PC-9 (cell line): ENCODE measurements around the gene LARGE1. TPM values are rescaled to one million over a fixed set of nuclear protein-coding genes. Genes with fewer than 3 reads are reported as not detected.

Experiments
- BruUV-seq: library from RNA; stranded (reverse); fragments of 400-500 nt; replicated peaks from 2 replicates; lab custom pipeline; 2021; lab: Mats Ljungman, UMichigan
- CTCF ChIA-PET: fragments of 300-600 bp; sonication (Branson Sonifier 250); formaldehyde crosslinking; loops from one replicate; lab custom pipeline; 2022; ENCODE audit warnings: antibody characterized with exemption; lab: Charles Lee
- POLR2A ChIA-PET: fragments of 300-600 bp; sonication (Branson Sonifier 250); formaldehyde crosslinking; loops from one replicate; lab custom pipeline; 2022; ENCODE audit warnings: antibody characterized with exemption; ENCODE audit not compliant: unreplicated experiment; lab: Charles Lee
- DNase-seq, 2 experiments: peaks; one replicate each; pipeline versions ENCODE4 v3.0.0 to v3.0.0-alpha.2; 2015 to 2022; ENCODE audit warnings: mixed read lengths in 1 of 2
- H2AFZ ChIP-seq: fragments of 200-600 bp; sonication (generic); 2 replicates; pipeline ENCODE4 v1.8.1; 2017; ENCODE audit warnings: antibody characterized with exemption
- H3F3A ChIP-seq: fragments of 200-600 bp; sonication (generic); 2 replicates; pipeline ENCODE4 v1.8.1; 2017; ENCODE audit warnings: antibody characterized with exemption, mild to moderate bottlenecking, low read depth; ENCODE audit not compliant: insufficient read depth
- H3K27ac ChIP-seq: fragments of 200-600 bp; sonication (generic); 2 replicates; pipeline ENCODE4 v1.6.1; 2016; ENCODE audit warnings: mixed run types
- H3K27me3 ChIP-seq: fragments of 200-600 bp; sonication (generic); 2 replicates; pipeline ENCODE4 v1.6.1; 2016; ENCODE audit warnings: low read depth, mixed run types; ENCODE audit not compliant: insufficient read depth
- H3K36me3 ChIP-seq: fragments of 200-600 bp; sonication (generic); 2 replicates; pipeline ENCODE4 v1.6.1; 2016; ENCODE audit warnings: low read depth, mixed run types
- H3K4me1 ChIP-seq: fragments of 200-600 bp; sonication (generic); replicated peaks from 2 replicates; pipeline ENCODE4 v1.6.1; 2016; ENCODE audit warnings: mixed run types; ENCODE audit not compliant: insufficient read depth
- H3K4me2 ChIP-seq: fragments of 200-600 bp; sonication (generic); 2 replicates; pipeline ENCODE4 v1.6.1; 2017; ENCODE audit warnings: mixed run types
- H3K4me3 ChIP-seq: fragments of 200-600 bp; sonication (generic); 2 replicates; pipeline ENCODE4 v1.6.1; 2016; ENCODE audit warnings: mixed run types
- H3K79me2 ChIP-seq: fragments of 200-600 bp; sonication (generic); 2 replicates; pipeline ENCODE4 v1.6.1; 2017; ENCODE audit warnings: low read depth, mixed run types
- H3K9me2 ChIP-seq: fragments of 200-600 bp; sonication (generic); 2 replicates; pipeline ENCODE4 v1.8.1; 2017; ENCODE audit warnings: mild to moderate bottlenecking; ENCODE audit not compliant: insufficient read depth
- H3K9me3 ChIP-seq: fragments of 200-600 bp; sonication (generic); 2 replicates; pipeline ENCODE4 v1.8.1; 2016; ENCODE audit warnings: low read depth; ENCODE audit not compliant: insufficient read depth
- H4K20me1 ChIP-seq: fragments of 200-600 bp; sonication (generic); 2 replicates; pipeline ENCODE4 v1.8.1; 2017; ENCODE audit not compliant: insufficient read depth
- EZH2 ChIP-seq: fragments of 200-600 bp; sonication (generic); IDR thresholded peaks from 2 replicates; pipeline ENCODE4 v1.8.0; 2017; ENCODE audit warnings: antibody characterized with exemption, low read depth
- intact Hi-C: fragments of 100-400 bp; cut with micrococcal nuclease; formaldehyde crosslinking; loops from one replicate; pipeline ENCODE4 v1.10.0; 2022; ENCODE audit not compliant: unreplicated experiment
- microRNA-seq: library from miRNA; unstranded; fragments of <30 nt; microRNA quantifications from one replicate; pipeline ENCODE4 v1.2.0, GENCODE V29; 2021; ENCODE audit warnings: borderline number of aligned reads, borderline replicate concordance
- total RNA-seq: library from RNA; stranded (reverse); gene quantifications from 2 replicates; pipeline ENCODE4 v1.2.3, GENCODE V29; 2021
- TF ChIP-seq, protein P1 (sequence below): fragments of 200-600 bp; sonication (generic); conservative IDR thresholded peaks from 2 replicates; pipeline ENCODE4 v1.6.1; 2017; ENCODE audit warnings: mixed run types, antibody characterized with exemption, mild to moderate bottlenecking, moderate library complexity

The LARGE1 gene
- total RNA-seq, 1 experiment from 2014 or later: 12.5 TPM

DNA sequence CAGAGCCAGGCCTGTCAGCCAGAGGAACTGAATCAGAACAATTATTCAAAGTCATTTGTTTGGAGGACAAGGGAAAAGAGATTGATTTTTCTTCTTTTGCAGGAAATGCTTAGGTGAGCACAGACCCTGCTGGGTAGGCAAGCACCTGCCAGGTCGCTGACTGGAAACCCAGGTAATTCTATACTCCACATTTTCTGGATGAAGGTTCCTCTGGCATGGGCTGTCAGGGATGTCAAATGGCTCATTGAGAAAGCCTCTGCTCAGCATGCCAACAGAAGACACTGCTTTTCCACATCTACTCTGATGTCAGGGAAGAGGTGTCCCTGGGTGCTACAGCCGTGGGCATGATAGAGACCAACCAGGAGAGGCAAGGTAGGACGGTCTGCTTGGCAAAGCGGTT, 695.4 kb downstream of the LARGE1 start:
- Histone ChIP-seq H3K27me3 (peaks cover 54% of the 10 kb centered on the region), H3K4me3 (no peak overlapping the region), H2AFZ (no peak overlapping the region), H3K79me2 (no peaks in the 10 kb centered on the region), H4K20me1 (0 out of 2 replicates have a peak, but pooled peaks cover 5% of the 10 kb centered on the region), H3F3A (no peaks in the 10 kb centered on the region; the same call in 1 of the 2 replicates), H3K9me2 (no peaks in the 10 kb centered on the region), H3K4me1 (no peaks in the 10 kb centered on the region), H3K9me3 (peaks cover 12% of the 10 kb centered on the region), H3K27ac (no peak overlapping the region), H3K4me2 (no peak overlapping the region), H3K36me3 (no peaks in the 10 kb centered on the region)
- ChIA-PET POLR2A (no interaction called here), CTCF (no interaction called here)
- BruUV-seq: no TSS peak
- intact Hi-C loops: no loop called here
- DNase-seq: no peak
- TF ChIP-seq, protein P1, sequence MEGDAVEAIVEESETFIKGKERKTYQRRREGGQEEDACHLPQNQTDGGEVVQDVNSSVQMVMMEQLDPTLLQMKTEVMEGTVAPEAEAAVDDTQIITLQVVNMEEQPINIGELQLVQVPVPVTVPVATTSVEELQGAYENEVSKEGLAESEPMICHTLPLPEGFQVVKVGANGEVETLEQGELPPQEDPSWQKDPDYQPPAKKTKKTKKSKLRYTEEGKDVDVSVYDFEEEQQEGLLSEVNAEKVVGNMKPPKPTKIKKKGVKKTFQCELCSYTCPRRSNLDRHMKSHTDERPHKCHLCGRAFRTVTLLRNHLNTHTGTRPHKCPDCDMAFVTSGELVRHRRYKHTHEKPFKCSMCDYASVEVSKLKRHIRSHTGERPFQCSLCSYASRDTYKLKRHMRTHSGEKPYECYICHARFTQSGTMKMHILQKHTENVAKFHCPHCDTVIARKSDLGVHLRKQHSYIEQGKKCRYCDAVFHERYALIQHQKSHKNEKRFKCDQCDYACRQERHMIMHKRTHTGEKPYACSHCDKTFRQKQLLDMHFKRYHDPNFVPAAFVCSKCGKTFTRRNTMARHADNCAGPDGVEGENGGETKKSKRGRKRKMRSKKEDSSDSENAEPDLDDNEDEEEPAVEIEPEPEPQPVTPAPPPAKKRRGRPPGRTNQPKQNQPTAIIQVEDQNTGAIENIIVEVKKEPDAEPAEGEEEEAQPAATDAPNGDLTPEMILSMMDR: no peak
- no peak for TF ChIP-seq EZH2

Small RNA genes lying within 50 kb of the gene (microRNA-seq; reads per million reads assigned to microRNA genes)
- not detected for gene MIR4764
